WTC11 (cell line): Measurements from ENCODE around the gene MS4A15. TPM values are rescaled to one million over a fixed set of nuclear protein-coding genes. Genes with fewer than 3 reads are reported as not detected.

Source experiments
- ATF6 ChIP-seq: sonication (generic); formaldehyde crosslinking; IDR thresholded peaks from 2 replicates; pipeline ENCODE4 v1.8.1; 2023; ENCODE audit warnings: mild to moderate bottlenecking, missing genetic modification reagents
- CBFB ChIP-seq: sonication (generic); formaldehyde crosslinking; IDR thresholded peaks from 2 replicates; pipeline ENCODE4 v1.8.1; 2022; ENCODE audit warnings: mild to moderate bottlenecking, low read depth, missing genetic modification reagents
- E2F1 ChIP-seq: sonication (generic); formaldehyde crosslinking; IDR thresholded peaks from 2 replicates; pipeline ENCODE4 v1.8.0; 2022; ENCODE audit warnings: mild to moderate bottlenecking, missing genetic modification reagents
- EMX1 ChIP-seq: fragments of 250-450 bp; sonication (Bioruptor Pico); IDR thresholded peaks from 2 replicates; pipeline ENCODE4 v1.8.0; 2021; ENCODE audit warnings: mild to moderate bottlenecking
- ESRRA ChIP-seq: sonication (generic); formaldehyde crosslinking; IDR thresholded peaks from 2 replicates; pipeline ENCODE4 v1.8.1; 2022; ENCODE audit warnings: mild to moderate bottlenecking, missing genetic modification reagents, borderline replicate concordance
- ETV6 ChIP-seq: sonication (generic); formaldehyde crosslinking; IDR thresholded peaks from 2 replicates; pipeline ENCODE4 v1.8.1; 2022; ENCODE audit warnings: mild to moderate bottlenecking, missing genetic modification reagents
- IRF2 ChIP-seq: sonication (generic); formaldehyde crosslinking; IDR thresholded peaks from 2 replicates; pipeline ENCODE4 v1.8.0; 2022; ENCODE audit warnings: low read depth, missing genetic modification reagents, borderline replicate concordance
- NFE2L1 ChIP-seq: sonication (generic); formaldehyde crosslinking; IDR thresholded peaks from 2 replicates; pipeline ENCODE4 v1.8.1; 2023; ENCODE audit warnings: missing genetic modification reagents
- NFYB ChIP-seq: sonication (generic); formaldehyde crosslinking; conservative IDR thresholded peaks from 2 replicates; pipeline ENCODE4 v1.8.0; 2022; ENCODE audit warnings: low read depth, missing genetic modification reagents
- NR1H2 ChIP-seq: sonication (generic); formaldehyde crosslinking; IDR thresholded peaks from 2 replicates; pipeline ENCODE4 v1.9.0; 2021; ENCODE audit warnings: mild to moderate bottlenecking, moderate library complexity, missing genetic modification reagents
- NR2C2 ChIP-seq: sonication (generic); formaldehyde crosslinking; IDR thresholded peaks from 2 replicates; pipeline ENCODE4 v1.8.0; 2022; ENCODE audit warnings: mild to moderate bottlenecking, missing genetic modification reagents
- NR3C1 ChIP-seq: sonication (generic); formaldehyde crosslinking; conservative IDR thresholded peaks from 2 replicates; pipeline ENCODE4 v1.8.1; 2023; ENCODE audit warnings: low read depth, mild to moderate bottlenecking, missing genetic modification reagents
- OVOL2 ChIP-seq: fragments of 250-450 bp; sonication (Bioruptor Pico); IDR thresholded peaks from 2 replicates; pipeline ENCODE4 v1.9.0; 2021; ENCODE audit warnings: mild to moderate bottlenecking, borderline replicate concordance
- ZBTB21 ChIP-seq: sonication (generic); formaldehyde crosslinking; IDR thresholded peaks from 2 replicates; pipeline ENCODE4 v1.8.1; 2023; ENCODE audit warnings: mild to moderate bottlenecking, missing genetic modification reagents, borderline replicate concordance
- ZNF425 ChIP-seq: fragments of 250-450 bp; sonication (Bioruptor Pico); conservative IDR thresholded peaks from 2 replicates; pipeline ENCODE4 v1.9.0; 2021; ENCODE audit warnings: mild to moderate bottlenecking
- ZNF671 ChIP-seq: fragments of 250-450 bp; sonication (Bioruptor Pico); IDR thresholded peaks from 2 replicates; pipeline ENCODE4 v1.8.0; 2021; ENCODE audit warnings: mild to moderate bottlenecking
- total RNA-seq: library from RNA; stranded (reverse); gene quantifications from 3 replicates; pipeline ENCODE4 v1.2.3, GENCODE V29; 2021
- TF ChIP-seq, protein P1 (sequence below): sonication (generic); formaldehyde crosslinking; IDR thresholded peaks from 2 replicates; pipeline ENCODE4 v1.8.0; 2023; ENCODE audit warnings: mild to moderate bottlenecking, missing genetic modification reagents
- TF ChIP-seq, protein P2 (sequence below): fragments of 250-450 bp; sonication (Bioruptor Pico); IDR thresholded peaks from 2 replicates; pipeline ENCODE4 v1.9.0; 2021; ENCODE audit warnings: mild to moderate bottlenecking
- TF ChIP-seq, protein P3 (sequence below): sonication (generic); formaldehyde crosslinking; IDR thresholded peaks from 2 replicates; pipeline ENCODE4 v1.8.0; 2022; ENCODE audit warnings: mild to moderate bottlenecking, missing genetic modification reagents
- TF ChIP-seq, protein P4 (sequence below): fragments of 250-450 bp; sonication (Bioruptor Pico); IDR thresholded peaks from 2 replicates; pipeline ENCODE4 v1.8.0; 2021; ENCODE audit warnings: mild to moderate bottlenecking
- TF ChIP-seq, protein P5 (sequence below): sonication (generic); formaldehyde crosslinking; IDR thresholded peaks from 2 replicates; pipeline ENCODE4 v1.8.1; 2023; ENCODE audit warnings: mild to moderate bottlenecking, missing genetic modification reagents, moderate library complexity
- TF ChIP-seq, protein P6 (sequence below): sonication (generic); formaldehyde crosslinking; IDR thresholded peaks from 2 replicates; pipeline ENCODE4 v1.8.1; 2022; ENCODE audit warnings: low read depth, missing genetic modification reagents, borderline replicate concordance

The MS4A15 gene
- total RNA-seq, 1 experiment from 2014 or later: 0.09 TPM

GRCh38 chr11:60767388-60767811 lies 10.7 kb downstream of the MS4A15 start (continued):
- TF ChIP-seq, protein P1, sequence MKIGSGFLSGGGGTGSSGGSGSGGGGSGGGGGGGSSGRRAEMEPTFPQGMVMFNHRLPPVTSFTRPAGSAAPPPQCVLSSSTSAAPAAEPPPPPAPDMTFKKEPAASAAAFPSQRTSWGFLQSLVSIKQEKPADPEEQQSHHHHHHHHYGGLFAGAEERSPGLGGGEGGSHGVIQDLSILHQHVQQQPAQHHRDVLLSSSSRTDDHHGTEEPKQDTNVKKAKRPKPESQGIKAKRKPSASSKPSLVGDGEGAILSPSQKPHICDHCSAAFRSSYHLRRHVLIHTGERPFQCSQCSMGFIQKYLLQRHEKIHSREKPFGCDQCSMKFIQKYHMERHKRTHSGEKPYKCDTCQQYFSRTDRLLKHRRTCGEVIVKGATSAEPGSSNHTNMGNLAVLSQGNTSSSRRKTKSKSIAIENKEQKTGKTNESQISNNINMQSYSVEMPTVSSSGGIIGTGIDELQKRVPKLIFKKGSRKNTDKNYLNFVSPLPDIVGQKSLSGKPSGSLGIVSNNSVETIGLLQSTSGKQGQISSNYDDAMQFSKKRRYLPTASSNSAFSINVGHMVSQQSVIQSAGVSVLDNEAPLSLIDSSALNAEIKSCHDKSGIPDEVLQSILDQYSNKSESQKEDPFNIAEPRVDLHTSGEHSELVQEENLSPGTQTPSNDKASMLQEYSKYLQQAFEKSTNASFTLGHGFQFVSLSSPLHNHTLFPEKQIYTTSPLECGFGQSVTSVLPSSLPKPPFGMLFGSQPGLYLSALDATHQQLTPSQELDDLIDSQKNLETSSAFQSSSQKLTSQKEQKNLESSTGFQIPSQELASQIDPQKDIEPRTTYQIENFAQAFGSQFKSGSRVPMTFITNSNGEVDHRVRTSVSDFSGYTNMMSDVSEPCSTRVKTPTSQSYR (CRISPR knock-in tag): peak; percentile 65; the same call in 1 of the 2 replicates
- TF ChIP-seq OVOL2 (CRISPR knock-in tag) (no peak), ETV6 (CRISPR knock-in tag) (no peak), ZBTB21 (CRISPR knock-in tag) (no peak), ZNF425 (CRISPR knock-in tag) (no peak), NR2C2 (peak; percentile 32; the same call in 1 of the 2 replicates), ESRRA (peak; percentile 92), NR1H2 (CRISPR knock-in tag) (no peak), IRF2 (CRISPR knock-in tag) (no peak), NFE2L1 (0 out of 2 replicates have a peak, but pooled peaks have one; percentile 44), E2F1 (CRISPR knock-in tag) (peak; percentile 72; the same call in 1 of the 2 replicates), ZNF671 (no peak), EMX1 (CRISPR knock-in tag) (no peak), CBFB (no peak), NFYB (CRISPR knock-in tag) (peak; percentile 34; the same call in 1 of the 2 replicates), ATF6 (CRISPR knock-in tag) (no peak), NR3C1 (CRISPR knock-in tag) (no peak)
- TF ChIP-seq, protein P2, sequence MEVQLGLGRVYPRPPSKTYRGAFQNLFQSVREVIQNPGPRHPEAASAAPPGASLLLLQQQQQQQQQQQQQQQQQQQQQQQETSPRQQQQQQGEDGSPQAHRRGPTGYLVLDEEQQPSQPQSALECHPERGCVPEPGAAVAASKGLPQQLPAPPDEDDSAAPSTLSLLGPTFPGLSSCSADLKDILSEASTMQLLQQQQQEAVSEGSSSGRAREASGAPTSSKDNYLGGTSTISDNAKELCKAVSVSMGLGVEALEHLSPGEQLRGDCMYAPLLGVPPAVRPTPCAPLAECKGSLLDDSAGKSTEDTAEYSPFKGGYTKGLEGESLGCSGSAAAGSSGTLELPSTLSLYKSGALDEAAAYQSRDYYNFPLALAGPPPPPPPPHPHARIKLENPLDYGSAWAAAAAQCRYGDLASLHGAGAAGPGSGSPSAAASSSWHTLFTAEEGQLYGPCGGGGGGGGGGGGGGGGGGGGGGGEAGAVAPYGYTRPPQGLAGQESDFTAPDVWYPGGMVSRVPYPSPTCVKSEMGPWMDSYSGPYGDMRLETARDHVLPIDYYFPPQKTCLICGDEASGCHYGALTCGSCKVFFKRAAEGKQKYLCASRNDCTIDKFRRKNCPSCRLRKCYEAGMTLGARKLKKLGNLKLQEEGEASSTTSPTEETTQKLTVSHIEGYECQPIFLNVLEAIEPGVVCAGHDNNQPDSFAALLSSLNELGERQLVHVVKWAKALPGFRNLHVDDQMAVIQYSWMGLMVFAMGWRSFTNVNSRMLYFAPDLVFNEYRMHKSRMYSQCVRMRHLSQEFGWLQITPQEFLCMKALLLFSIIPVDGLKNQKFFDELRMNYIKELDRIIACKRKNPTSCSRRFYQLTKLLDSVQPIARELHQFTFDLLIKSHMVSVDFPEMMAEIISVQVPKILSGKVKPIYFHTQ: no peak
- TF ChIP-seq, protein P3, sequence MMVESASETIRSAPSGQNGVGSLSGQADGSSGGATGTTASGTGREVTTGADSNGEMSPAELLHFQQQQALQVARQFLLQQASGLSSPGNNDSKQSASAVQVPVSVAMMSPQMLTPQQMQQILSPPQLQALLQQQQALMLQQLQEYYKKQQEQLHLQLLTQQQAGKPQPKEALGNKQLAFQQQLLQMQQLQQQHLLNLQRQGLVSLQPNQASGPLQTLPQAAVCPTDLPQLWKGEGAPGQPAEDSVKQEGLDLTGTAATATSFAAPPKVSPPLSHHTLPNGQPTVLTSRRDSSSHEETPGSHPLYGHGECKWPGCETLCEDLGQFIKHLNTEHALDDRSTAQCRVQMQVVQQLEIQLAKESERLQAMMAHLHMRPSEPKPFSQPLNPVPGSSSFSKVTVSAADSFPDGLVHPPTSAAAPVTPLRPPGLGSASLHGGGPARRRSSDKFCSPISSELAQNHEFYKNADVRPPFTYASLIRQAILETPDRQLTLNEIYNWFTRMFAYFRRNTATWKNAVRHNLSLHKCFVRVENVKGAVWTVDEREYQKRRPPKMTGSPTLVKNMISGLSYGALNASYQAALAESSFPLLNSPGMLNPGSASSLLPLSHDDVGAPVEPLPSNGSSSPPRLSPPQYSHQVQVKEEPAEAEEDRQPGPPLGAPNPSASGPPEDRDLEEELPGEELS (CRISPR knock-in tag): peak; percentile 74
- TF ChIP-seq, protein P4, sequence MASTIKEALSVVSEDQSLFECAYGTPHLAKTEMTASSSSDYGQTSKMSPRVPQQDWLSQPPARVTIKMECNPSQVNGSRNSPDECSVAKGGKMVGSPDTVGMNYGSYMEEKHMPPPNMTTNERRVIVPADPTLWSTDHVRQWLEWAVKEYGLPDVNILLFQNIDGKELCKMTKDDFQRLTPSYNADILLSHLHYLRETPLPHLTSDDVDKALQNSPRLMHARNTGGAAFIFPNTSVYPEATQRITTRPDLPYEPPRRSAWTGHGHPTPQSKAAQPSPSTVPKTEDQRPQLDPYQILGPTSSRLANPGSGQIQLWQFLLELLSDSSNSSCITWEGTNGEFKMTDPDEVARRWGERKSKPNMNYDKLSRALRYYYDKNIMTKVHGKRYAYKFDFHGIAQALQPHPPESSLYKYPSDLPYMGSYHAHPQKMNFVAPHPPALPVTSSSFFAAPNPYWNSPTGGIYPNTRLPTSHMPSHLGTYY (CRISPR knock-in tag): no peak
- TF ChIP-seq, protein P5, sequence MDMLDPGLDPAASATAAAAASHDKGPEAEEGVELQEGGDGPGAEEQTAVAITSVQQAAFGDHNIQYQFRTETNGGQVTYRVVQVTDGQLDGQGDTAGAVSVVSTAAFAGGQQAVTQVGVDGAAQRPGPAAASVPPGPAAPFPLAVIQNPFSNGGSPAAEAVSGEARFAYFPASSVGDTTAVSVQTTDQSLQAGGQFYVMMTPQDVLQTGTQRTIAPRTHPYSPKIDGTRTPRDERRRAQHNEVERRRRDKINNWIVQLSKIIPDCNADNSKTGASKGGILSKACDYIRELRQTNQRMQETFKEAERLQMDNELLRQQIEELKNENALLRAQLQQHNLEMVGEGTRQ: peak; percentile 66
- TF ChIP-seq, protein P6, sequence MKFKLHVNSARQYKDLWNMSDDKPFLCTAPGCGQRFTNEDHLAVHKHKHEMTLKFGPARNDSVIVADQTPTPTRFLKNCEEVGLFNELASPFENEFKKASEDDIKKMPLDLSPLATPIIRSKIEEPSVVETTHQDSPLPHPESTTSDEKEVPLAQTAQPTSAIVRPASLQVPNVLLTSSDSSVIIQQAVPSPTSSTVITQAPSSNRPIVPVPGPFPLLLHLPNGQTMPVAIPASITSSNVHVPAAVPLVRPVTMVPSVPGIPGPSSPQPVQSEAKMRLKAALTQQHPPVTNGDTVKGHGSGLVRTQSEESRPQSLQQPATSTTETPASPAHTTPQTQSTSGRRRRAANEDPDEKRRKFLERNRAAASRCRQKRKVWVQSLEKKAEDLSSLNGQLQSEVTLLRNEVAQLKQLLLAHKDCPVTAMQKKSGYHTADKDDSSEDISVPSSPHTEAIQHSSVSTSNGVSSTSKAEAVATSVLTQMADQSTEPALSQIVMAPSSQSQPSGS (CRISPR knock-in tag): no peak
- TF ChIP-seq, all 79 proteins: peak for 24
